GM18507 (cell line): ENCODE data around the gene PCK2.

Experiments
- DNase-seq: peaks from one replicate; pipeline ENCODE4 v3.0.0; 2011; ENCODE audit warnings: low read depth; ENCODE audit not compliant: insufficient read length; ENCODE audit errors: extremely low spot score
- FAIRE-seq: peaks from 2 replicates; lab custom pipeline; 2011; peaks lifted over from hg19 to GRCh38; lab: Jason Lieb, UNC

PCK2 gene

DNA sequence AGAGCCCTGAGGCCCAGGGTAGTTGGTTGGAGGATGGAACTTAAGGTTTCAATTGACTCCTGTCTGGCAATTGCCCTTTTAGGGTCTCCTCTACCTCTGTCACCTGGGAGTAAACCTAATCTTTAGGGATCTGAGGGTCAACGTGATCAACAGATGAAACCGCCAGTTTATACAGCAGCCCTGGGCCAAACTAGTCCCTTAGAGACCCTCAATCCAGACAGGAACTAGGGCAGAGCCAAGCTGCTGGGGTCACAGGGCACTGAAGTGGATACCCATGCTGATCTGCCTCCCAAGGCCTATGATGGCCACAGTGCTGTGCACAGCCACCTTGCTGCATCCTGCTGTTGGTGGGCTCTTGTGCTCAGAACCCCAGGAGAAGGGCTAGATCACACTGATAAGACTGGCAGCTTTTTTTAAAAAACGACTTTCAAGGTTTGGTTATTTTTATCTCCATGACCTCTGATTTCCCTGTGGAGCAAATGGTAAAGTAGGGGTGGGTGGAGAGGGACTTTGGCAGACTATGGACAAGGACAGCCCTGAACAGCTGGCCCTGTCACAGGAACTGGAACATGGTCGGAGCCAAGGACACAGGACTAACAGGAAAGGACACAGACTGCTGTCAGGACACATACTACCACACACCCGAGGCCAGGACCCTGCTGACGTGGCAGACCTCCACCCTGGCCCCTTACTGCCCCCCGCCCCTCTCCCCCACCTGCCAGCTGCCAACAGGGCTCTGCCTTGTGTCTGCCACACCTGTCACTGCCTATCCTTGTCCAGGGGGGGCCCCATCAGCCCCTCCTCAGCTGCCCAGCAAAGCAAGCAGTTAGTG lies 36.8 kb downstream of the PCK2 start:
- FAIRE-seq: no peak
- no peak for DNase-seq

DNA sequence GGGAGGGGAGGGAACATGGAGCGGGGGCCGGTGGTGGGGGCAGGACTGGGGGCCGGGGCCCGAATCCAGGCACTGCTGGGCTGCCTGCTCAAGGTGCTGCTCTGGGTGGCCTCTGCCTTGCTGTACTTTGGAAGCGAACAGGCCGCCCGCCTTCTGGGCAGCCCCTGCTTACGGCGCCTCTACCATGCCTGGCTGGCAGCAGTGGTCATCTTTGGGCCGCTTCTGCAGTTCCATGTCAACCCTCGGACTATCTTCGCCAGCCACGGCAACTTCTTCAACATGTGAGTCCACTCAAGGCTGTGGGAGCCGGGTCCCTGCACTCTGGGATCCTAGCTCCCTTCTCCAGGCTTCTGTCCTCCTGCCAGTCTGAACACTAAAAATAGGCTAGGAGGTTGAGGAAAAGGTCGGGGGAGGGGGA lies 37.4 kb downstream of the PCK2 start:
- no peak for FAIRE-seq
- no peak for DNase-seq

DNA sequence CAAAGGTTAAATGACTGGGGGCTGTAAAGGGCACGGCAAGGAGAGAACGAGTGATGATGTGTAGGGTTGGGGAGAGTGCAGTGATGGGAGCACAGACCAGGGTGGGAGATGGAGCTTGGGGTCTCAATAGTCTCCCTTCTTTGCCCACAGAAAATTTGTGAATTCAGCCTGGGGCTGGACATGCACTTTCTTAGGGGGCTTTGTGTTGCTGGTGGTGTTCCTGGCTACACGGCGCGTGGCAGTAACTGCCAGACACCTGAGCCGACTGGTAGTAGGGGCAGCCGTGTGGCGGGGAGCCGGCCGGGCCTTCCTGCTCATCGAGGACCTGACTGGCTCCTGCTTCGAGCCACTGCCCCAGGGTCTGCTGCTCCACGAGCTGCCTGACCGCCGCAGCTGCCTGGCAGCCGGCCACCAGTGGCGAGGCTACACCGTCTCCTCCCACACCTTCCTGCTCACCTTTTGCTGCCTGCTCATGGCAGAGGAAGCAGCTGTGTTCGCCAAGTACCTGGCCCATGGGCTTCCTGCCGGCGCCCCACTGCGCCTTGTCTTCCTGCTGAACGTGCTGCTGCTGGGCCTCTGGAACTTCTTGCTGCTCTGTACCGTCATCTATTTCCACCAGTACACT lies 38.1 kb downstream of the PCK2 start:
- DNase-seq (no peak), FAIRE-seq (no peak)

DNA sequence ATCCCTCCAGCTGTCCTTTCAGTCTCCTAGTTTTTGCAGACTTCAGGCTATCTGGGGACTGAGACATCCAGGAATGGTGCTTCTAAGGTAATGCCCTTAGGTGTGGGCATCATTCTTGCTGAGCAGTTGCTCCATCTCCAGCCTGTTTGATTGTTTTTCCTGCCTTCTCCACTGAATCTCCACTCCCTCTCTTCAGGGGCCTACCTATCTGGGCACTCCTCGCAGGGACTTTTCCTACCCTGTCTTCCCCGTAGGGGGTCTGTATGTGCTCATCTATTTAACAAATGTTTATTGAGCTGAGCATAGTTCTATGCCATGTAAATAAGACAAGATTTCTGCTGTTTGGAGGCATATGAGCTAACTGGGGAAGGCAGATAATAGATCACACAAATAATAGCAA lies 38.9 kb downstream of the PCK2 start:
- no peak for FAIRE-seq
- DNase-seq: no peak

DNA sequence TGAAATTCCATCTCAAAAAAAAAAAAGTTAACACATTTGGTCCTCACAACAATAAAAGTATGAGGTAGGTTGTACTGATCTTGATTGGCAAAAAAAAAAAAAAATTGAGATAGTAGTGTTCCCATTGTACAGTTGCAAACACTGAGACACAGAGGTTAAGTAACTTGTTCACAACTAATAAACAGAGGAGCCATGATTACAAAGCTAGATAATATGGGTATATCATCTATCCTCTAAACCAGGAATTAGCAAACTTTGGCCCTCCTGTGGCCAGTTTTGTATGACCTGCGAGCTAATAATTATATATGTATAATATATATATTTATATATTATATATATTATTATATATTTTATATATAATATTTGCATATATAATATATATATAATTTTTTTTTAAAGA lies 39.6 kb downstream of the PCK2 start:
- DNase-seq (no peak), FAIRE-seq (no peak)

DNA sequence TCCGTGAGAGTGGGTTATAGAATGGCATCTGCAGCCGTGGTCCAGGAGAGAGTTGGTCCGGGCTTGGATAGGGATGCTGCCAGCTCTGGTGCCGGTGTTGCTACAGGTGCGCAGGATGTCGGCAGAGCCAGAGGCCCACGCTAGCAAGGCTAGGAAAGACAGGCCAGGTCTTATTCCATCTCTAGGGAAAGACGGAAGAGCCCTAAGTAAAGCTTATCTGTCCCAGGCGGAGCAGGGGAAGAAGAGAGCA lies 41.4 kb downstream of the PCK2 start:
- DNase-seq (no peak), FAIRE-seq (no peak)

DNA sequence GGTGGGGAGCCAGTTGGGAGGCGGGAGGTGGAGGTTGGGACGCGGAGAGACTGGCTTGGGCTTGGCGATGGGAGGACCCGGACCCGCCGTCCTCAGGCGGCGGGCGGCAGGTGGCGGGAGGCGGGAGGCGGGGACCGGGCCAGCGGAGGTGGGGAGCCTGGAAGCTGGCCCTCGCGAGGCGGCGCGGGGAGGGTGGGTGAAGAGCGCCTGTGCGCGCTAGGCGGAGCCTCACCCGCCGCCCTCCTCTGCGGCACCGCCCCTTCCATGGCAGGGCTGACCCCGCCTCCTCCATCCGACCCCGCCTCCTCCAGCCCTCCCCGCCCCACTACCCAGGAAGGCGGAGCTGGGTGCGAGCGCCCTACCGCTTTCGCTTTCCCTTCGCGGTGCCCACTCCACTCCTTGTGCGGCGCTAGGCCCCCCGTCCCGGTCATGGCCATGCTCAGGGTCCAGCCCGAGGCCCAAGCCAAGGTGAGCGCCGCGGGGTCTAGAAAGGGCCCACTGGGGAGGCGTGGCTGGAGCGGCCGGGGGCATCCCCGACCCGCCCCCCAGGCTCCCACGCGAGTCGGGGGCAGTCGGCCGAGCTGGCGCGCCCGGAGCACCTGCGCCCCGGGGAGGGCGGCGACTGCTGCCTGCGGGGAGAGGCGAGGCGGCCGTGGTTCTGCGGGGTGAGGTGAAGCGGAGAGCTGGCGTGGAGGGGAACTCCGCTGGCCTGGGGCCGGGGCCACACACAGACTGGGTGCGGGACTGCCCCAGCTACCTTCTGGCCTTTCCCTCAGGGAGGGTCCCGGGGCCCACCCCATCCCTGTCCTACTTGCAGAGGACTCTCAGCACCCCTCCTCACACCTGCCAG lies 41.9 kb downstream of the PCK2 start, which contains the start of gene PSME1:
Gene PSME1 (plus strand): TSS at position 361 of the 850 bp plus-strand sequence. CDS start 69 bp downstream, at position 430.
- DNase-seq: peak; percentile 83

DNA sequence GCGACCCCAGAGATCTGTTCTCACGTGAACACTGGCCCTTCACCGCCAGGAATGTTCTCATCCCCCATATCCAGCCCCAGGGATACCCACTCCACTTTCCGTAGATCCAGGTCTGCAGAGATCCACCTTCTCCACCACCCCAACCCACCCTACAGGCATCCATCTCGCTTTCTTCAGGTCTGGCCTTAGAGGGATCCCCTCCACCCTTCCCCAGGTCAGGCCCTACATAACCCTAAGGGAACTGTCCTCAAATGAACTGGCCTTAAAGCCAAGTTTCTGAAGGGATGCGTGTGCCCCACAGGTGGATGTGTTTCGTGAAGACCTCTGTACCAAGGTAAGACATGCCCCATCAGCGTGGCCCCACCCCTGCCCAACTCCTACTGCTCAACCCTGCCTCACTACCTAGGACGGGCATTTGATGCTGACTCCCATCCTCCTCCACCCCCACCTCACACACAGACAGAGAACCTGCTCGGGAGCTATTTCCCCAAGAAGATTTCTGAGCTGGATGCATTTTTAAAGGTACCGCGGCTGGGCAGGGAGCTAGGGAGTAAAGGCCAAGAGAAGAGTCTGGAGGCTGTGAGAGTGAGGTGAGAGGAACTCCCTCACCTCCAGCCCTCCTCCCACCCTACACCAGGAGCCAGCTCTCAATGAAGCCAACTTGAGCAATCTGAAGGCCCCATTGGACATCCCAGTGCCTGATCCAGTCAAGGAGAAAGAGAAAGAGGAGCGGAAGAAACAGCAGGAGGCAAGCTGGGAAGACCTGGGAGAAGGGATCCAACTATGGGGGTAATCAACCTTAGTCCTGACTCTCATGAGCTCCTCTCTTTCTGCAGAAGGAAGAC lies 42.8 kb downstream of the PCK2 start:
- FAIRE-seq (no peak), DNase-seq (no peak)

More for the DNA sequence above, 41.9 kb downstream of the PCK2 start, which contains the start of gene PSME1:
- FAIRE-seq: peak; percentile 93

DNA sequence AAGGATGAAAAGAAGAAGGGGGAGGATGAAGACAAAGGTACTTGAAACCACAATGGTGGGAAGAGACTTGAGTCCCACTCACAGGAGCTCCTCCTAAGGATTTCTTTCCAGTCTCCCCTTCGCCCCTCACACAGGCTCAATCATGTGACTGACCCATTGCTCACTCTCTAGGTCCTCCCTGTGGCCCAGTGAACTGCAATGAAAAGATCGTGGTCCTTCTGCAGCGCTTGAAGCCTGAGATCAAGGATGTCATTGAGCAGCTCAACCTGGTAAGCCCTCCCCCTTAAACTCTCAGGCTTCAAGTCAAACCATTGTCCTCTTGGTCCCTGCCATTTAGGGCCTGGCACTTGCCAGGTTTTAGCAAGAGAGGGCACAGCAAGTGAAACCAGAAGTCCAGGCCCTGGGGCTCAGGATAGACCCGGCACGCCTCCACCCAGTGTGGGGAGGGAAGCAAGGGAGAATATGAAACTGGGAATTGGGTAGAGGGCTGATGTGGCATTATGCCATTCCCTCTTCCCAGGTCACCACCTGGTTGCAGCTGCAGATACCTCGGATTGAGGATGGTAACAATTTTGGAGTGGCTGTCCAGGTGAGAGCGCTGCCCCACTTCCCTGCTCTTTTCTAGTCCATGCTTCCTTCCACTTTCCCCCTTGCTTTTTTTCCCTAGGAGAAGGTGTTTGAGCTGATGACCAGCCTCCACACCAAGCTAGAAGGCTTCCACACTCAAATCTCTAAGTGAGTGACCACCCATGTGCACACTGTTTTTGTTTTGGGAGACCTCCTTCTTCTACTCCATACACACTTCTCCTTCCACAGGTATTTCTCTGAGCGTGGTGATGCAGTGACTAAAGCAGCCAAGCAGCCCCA lies 43.7 kb downstream of the PCK2 start:
- FAIRE-seq (no peak), DNase-seq (no peak)

DNA sequence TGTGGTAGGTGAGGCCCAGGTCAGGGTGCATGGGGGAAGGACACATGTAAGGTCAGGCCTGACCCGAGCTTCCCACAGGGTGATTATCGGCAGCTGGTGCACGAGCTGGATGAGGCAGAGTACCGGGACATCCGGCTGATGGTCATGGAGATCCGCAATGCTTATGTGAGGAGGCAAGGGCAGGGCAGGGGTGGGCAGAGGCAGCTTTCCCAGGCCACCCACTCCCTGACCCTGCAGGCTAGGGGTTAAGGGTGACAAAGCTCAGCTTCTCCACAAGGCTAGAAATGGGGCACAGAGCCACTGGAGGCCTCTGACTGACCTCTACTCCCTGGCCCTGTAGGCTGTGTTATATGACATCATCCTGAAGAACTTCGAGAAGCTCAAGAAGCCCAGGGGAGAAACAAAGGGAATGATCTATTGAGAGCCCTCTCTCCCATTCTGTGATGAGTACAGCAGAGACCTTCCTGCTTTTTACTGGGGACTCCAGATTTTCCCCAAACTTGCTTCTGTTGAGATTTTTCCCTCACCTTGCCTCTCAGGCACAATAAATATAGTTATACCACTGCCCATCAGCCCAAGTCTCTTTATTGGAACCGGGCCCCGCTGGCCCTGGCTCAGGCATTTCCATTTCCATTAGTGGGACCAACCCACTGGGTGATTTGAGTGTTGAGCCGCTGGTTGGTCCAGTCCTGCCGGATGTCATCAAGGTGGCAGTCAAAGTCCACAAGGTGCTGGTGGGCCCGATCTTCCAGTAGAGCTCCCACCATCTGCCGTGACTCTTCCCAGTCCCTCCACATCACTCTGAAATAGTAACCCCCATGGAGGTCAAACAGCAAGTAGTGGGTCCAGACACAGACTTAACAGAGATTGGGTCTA lies 44.5 kb downstream of the PCK2 start:
- DNase-seq: no peak
- FAIRE-seq: no peak

DNA sequence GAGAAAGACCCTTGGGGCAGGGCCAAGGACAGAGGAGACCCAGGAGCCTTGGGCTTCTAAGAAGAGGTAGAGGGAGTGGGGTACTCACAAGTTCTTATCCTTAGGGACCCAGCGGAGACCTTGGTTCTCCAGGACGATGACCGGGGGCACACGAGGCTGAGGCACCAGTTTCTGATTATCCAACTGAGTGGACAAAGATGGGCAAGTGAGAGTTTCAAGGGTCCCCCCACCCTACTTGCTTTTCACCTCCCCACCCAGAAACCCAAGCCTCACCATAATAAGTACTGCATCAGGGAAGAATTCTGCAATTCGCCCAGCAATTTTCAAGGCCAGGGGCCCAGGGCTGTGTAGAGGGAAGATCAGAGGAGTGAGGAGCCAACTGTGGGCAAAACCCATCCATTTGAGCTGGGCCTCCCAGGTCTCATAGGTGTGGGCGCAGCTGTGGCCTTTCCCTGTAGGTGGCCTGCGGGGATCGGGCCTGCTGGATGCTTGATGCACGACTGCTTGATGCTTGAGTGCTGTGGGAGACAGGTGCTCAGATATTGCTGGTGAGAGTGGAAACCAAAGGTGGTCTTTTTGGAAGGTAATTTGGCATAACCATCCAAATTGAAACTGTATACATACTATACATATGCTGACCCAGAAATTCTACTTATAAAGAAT lies 45.3 kb downstream of the PCK2 start:
- FAIRE-seq (no peak), DNase-seq (no peak)

DNA sequence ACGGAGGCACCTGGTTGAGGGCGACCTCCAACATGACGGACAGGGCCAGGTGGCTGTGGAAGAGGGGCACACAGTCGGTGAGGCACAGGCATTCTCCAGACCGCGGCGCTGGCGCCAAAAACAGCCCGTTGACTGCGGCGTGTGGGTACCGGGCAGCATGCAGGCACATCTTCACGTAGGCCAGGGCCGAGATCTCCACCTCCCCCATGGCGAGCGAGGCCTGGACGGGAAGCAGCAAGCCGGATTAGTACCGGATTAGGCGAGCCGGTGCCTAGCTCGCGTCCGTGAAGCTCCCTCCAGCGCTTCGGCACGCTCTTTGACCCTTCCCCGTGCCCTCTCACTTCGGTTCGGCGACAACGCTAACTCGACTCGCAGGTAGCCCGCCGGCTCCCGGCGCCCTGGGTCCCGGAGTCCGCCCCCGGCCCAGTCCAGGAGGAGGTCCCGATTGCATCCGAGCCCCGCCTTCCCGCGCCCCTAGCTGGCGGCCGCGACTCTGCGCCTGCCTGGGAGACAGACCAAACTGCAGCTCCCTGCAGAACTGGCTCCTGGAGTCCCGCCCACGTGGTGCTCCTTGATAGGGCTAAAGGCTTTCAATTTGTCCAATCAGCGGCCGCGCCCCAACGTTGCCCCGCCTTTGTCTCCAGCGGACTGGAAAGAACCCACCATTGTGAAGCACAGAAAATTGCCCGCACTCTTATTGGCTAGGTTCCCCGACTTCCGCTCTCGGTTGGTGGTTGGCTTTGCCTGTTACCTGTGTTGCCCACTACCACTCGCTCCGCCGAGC lies 47.2 kb downstream of the PCK2 start, which contains the start of gene EMC9:
Gene EMC9 (minus strand): TSS at position 495 of the 784 bp plus-strand sequence. CDS start 287 bp downstream, at position 208.
- peak; percentile 87 for DNase-seq
- FAIRE-seq: peak; percentile 95

DNA sequence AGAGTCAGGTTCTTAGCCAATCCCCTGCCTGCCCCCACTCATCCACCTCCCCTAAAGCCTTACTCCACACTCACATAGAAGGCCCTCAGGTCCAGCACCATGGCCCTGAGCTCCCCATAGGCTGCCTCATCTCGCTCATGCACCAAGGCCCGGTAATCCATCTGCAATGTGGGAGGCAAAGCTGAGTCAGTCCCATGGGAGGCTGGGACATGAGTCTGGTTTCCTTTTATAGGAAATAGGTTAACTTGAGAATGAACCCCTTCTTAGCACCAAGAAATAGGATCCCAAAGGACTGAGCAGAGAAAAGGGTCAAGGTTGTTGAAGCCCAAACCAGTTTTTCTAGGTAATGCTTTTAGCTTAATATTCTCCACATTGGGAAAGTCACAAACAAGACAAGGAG lies 49.4 kb downstream of the PCK2 start:
- FAIRE-seq (no peak), DNase-seq (no peak)

DNA sequence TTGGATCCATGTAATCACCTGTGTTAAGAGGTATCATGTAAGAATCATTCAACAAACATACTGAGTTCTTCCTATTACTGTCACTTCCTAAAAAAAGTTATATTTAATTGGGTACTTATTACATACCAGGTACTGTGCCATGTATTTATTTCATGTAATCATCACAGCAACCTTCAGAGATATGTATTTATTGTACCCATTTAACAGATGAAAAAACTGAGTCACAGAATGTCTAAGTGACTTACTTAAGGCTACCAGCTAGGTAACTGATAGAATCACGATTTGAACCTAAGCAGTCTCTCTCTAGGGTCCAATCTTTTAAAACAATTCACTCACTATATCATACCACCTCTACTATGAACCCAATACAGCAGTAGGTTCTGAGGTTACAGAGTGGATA lies 50.3 kb downstream of the PCK2 start:
- no peak for DNase-seq
- FAIRE-seq: no peak

DNA sequence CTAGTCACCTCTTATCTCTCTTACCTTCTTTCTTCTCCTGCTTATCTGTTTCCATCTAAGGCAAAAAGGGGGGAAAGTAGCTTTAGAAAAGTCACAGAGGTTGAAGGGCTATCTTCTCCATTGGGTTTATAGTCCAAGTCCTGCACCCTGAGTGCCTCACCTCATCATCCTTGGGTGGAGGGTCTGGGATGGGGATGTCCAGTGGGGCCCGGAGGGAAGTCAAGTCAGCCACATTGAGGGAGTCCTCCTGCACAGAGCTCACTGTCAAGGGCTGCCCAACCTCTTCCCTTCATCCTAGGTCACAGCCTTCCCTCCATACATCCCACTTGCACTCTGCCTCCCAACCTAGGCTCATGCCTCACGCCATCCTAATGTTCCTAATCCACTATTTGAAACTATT lies 51.1 kb downstream of the PCK2 start:
- FAIRE-seq: no peak
- DNase-seq: no peak

DNA sequence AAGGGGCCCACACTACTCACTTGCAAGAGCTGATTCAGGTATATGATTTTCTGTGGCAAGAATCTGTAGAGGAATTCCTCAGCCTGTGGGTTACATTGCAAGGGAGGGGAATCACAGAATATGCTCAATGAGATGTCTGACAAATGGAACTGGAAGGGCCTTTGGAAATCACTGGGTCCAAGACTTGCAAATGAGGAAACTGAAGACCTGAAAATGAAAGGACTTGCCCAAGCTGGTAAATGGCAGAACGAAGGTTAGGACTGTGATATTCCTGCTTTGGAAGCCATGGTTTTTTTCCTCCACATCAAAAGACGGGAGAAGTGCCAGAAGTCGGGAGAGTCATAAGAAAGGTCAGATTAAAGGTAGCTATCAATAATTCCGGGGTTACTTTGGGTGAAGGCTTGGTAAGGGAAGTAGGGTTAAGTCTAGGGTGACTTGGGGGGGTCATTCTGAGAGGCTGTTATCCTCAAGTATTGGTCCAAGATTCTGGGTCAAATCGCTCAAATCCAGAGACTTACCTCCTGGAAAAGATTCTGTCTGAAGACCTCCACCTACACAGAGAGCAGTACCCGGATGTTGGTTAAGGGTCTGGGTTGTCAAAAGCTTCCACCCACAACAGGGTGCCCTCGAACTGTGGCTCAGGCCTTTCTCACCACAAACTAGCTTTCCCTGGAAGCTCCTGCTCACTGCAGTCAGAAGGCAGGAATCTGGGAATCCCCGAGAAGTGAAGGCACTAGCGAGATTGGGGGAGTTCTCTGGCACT lies 51.8 kb downstream of the PCK2 start:
- DNase-seq: no peak
- peak; percentile 39 for FAIRE-seq
